SIG-M5 treated with dmso at 0.1 percent for 504 hours (cell line): ENCODE data around the gene BACH1.

Experiments used
- DNase-seq: peaks from one replicate; lab custom pipeline; 2025; ENCODE audit not compliant: unreplicated experiment; lab: John Stamatoyannopoulos, UW

The BACH1 gene

GRCh38 chr21:29290240-29290639 lies 8.5 kb upstream of the BACH1 start:
- no peak for DNase-seq

- DNase-seq, result peak; percentile 93
These were observed 5.2 kb upstream of the BACH1 start for GRCh38 chr21:29293495-29293894.

- DNase-seq, result no peak
These were observed 3.6 kb upstream of the BACH1 start for GRCh38 chr21:29295066-29295650.

GRCh38 chr21:29296446-29296845 lies 2.3 kb upstream of the BACH1 start:
- no peak for DNase-seq

- no peak for DNase-seq
These were observed 1.0 kb upstream of the BACH1 start for GRCh38 chr21:29297483-29298347.

GRCh38 chr21:29299046-29299915 lies 559 bp downstream of the BACH1 start:
- DNase-seq, result peak; percentile 49

GRCh38 chr21:29299916-29300806 lies 1.4 kb downstream of the BACH1 start:
- DNase-seq, result peak; percentile 87

- DNase-seq, result no peak
These were observed 2.1 kb downstream of the BACH1 start for GRCh38 chr21:29300807-29301138.

- DNase-seq, result no peak
These were observed 3.0 kb downstream of the BACH1 start for GRCh38 chr21:29301691-29302090.

GRCh38 chr21:29302359-29302875 lies 3.7 kb downstream of the BACH1 start:
- no peak for DNase-seq

- DNase-seq, result no peak
These were observed 4.6 kb downstream of the BACH1 start for GRCh38 chr21:29303288-29303687.

- peak; percentile 38 for DNase-seq
These were observed 5.9 kb downstream of the BACH1 start for GRCh38 chr21:29304597-29304996.

GRCh38 chr21:29305068-29305467 lies 6.3 kb downstream of the BACH1 start:
- DNase-seq, result no peak

- DNase-seq, result no peak
These were observed 6.8 kb downstream of the BACH1 start for GRCh38 chr21:29305561-29305960.

- no peak for DNase-seq
These were observed 8.2 kb downstream of the BACH1 start for GRCh38 chr21:29306920-29307319.

- no peak for DNase-seq
These were observed 9.2 kb downstream of the BACH1 start for GRCh38 chr21:29307718-29308455.

- DNase-seq, result no peak
These were observed 9.7 kb downstream of the BACH1 start for GRCh38 chr21:29308456-29308783.

- DNase-seq, result no peak
These were observed 11.0 kb downstream of the BACH1 start for GRCh38 chr21:29309703-29310102.

GRCh38 chr21:29311802-29312201 lies 13.1 kb downstream of the BACH1 start:
- DNase-seq, result no peak

GRCh38 chr21:29312981-29313380 lies 14.3 kb downstream of the BACH1 start:
- no peak for DNase-seq
